ENCODE measurements around the gene KCNK6. TPM values are rescaled to one million over a fixed set of nuclear protein-coding genes. Genes with fewer than 3 reads are reported as not detected.
"Not testable (repeated sequence)": the region's sequence is repeated elsewhere in the genome, so short reads cannot be mapped to it uniquely, and the experiment has no call there.

KCNK6 gene
- total RNA-seq, 4 donors from 2014 or later = 2.3 to 13.0 (median 4.2) TPM

- H3K4me1 ChIP-seq = peaks cover 5 to 21% (median 17%) of the 10 kb centered on the region in 4 donors
- 1% methylated on average over 52 of the region's 52 CpGs for WGBS
- peaks cover 0 to 33% (median 0%) of the 10 kb centered on the region in 4 donors for H3K36me3 ChIP-seq
- TF ChIP-seq POLR2AphosphoS5 (IDR thresholded peaks at IDR 0.05) (peak; percentile 83 to 89), CTCF (IDR thresholded peaks at IDR 0.05) (no peak), POLR2A (IDR thresholded peaks at IDR 0.05; ENCODE audit: low read depth) (peak; percentile 40), EP300 (IDR thresholded peaks at IDR 0.05) (no peak)
- DNase-seq (ENCODE audit: extremely low spot score) = peak; percentile 99
- intact Hi-C loops (cut with DNase I) = loop anchor here (2.0 to 10.0 kb wide), 3 partner anchors 39 to 431 kb away; partner anchors contain the start of genes PSMD8, SIPA1L3 and WDR87
- H3K27me3 ChIP-seq = no peaks in the 10 kb centered on the region
- peak overlapping the region; percentile 65 to 74 (median 72) for H3K4me3 ChIP-seq
- no peaks in the 10 kb centered on the region for H3K9me3 ChIP-seq
- H3K27ac ChIP-seq (replicated peaks in 1 of 4) = peak overlapping the region; percentile 92 to 99 (median 94)
Measured at GRCh38 chr19:38335949-38336637, 16.4 kb downstream of the KCNK6 start.

- TF ChIP-seq EP300 (IDR thresholded peaks at IDR 0.05) (no peak), CTCF (IDR thresholded peaks at IDR 0.05) (no peak), POLR2A (IDR thresholded peaks at IDR 0.05; ENCODE audit: low read depth) (no peak), POLR2AphosphoS5 (IDR thresholded peaks at IDR 0.05) (peak in 1 of 2 donors; percentile 46)
- 2% methylated on average over 38 of the region's 41 CpGs for WGBS
- Histone ChIP-seq H3K27ac (replicated peaks in 1 of 4) (peak overlapping the region; percentile 92 to 99 (median 94)), H3K4me1 (peaks cover 5 to 21% (median 17%) of the 10 kb centered on the region in 4 donors), H3K4me3 (peak overlapping the region; percentile 65 to 74 (median 72)), H3K36me3 (peaks cover 0 to 38% (median 0%) of the 10 kb centered on the region in 4 donors), H3K9me3 (no peaks in the 10 kb centered on the region), H3K27me3 (no peaks in the 10 kb centered on the region)
- peak; percentile 99 for DNase-seq (ENCODE audit: extremely low spot score)
- intact Hi-C loops (cut with DNase I) = loop anchor here (2.0 to 10.0 kb wide), 2 partner anchors 38 to 432 kb away; partner anchors contain the start of genes PSMD8, SIPA1L3 and WDR87
Measured at GRCh38 chr19:38336638-38337359, 17.2 kb downstream of the KCNK6 start.

GRCh38 chr19:38337360-38337653, 17.7 kb downstream of the KCNK6 start:
- H3K27me3 ChIP-seq = no peaks in the 10 kb centered on the region
- DNase-seq (ENCODE audit: extremely low spot score) = no peak
- TF ChIP-seq CTCF (IDR thresholded peaks at IDR 0.05) = no peak
- TF ChIP-seq EP300 (IDR thresholded peaks at IDR 0.05) = no peak
- no peak for TF ChIP-seq POLR2AphosphoS5 (IDR thresholded peaks at IDR 0.05)
- no peak for TF ChIP-seq POLR2A (IDR thresholded peaks at IDR 0.05; ENCODE audit: low read depth)
- peaks cover 5 to 21% (median 17%) of the 10 kb centered on the region in 4 donors for H3K4me1 ChIP-seq
- H3K9me3 ChIP-seq = no peaks in the 10 kb centered on the region
- H3K27ac ChIP-seq (replicated peaks in 1 of 4) = peak overlapping the region; percentile 92 to 99 (median 94)
- H3K36me3 ChIP-seq = peaks cover 0 to 38% (median 0%) of the 10 kb centered on the region in 4 donors
- peak overlapping the region; percentile 65 to 74 (median 72) for H3K4me3 ChIP-seq
- 70% methylated on average over 8 of the region's 10 CpGs for WGBS
- intact Hi-C loops (cut with DNase I) = loop anchor here (2.0 to 10.0 kb wide), 2 partner anchors 37 to 433 kb away; partner anchors contain the start of genes PSMD8, SIPA1L3 and WDR87

GRCh38 chr19:38339011-38339410, 19.4 kb downstream of the KCNK6 start:
- intact Hi-C loops (cut with DNase I) = loop anchor here (10.0 kb wide), 1 partner anchor 434 kb away; the partner anchor contains the start of genes SIPA1L3 and WDR87
- Histone ChIP-seq H3K36me3 (peaks cover 0 to 53% (median under 1%) of the 10 kb centered on the region in 4 donors), H3K4me1 (peaks cover 5 to 21% (median 17%) of the 10 kb centered on the region in 4 donors)
- H3K27ac ChIP-seq (replicated peaks in 1 of 4); H3K9me3 ChIP-seq; H3K4me3 ChIP-seq; DNase-seq (ENCODE audit: extremely low spot score); H3K27me3 ChIP-seq: not testable (repeated sequence)
- 68% methylated on average over 4 of the region's 4 CpGs for WGBS

- intact Hi-C loops (cut with DNase I) = no loop called here
- H3K27ac ChIP-seq (replicated peaks in 1 of 4) = no peak overlapping the region
- DNase-seq (ENCODE audit: extremely low spot score) = no peak
- peaks cover 5 to 16% (median 12%) of the 10 kb centered on the region in 4 donors for H3K4me1 ChIP-seq
- WGBS = 94% methylated on average over 2 of the region's 2 CpGs
- H3K36me3 ChIP-seq = peaks cover 0 to 58% (median 4%) of the 10 kb centered on the region in 4 donors
- no peaks in the 10 kb centered on the region for H3K27me3 ChIP-seq
- no peaks in the 10 kb centered on the region for H3K9me3 ChIP-seq
- TF ChIP-seq POLR2A (IDR thresholded peaks at IDR 0.05; ENCODE audit: low read depth) = no peak
- TF ChIP-seq EP300 (IDR thresholded peaks at IDR 0.05) = no peak
- no peak for TF ChIP-seq CTCF (IDR thresholded peaks at IDR 0.05)
- TF ChIP-seq POLR2AphosphoS5 (IDR thresholded peaks at IDR 0.05) = no peak
- no peak overlapping the region for H3K4me3 ChIP-seq
Measured at GRCh38 chr19:38340927-38341326, 21.3 kb downstream of the KCNK6 start.
